Liver (tissue), 9 donors: ENCODE data around the gene CREBL2. TPM values are rescaled to one million over a fixed set of nuclear protein-coding genes. Genes with fewer than 3 reads are reported as not detected.

Source experiments
- DNase-seq: peaks from one replicate; pipeline ENCODE4 v3.0.0-alpha.2; 2017; ENCODE audit warnings: low spot score
- H3K27ac ChIP-seq, 2 donors: one replicate each; pipeline ENCODE4 v1.7.0; 2013; ENCODE audit warnings: inconsistent platforms in 2 of 2, low read length in 2 of 2, control low read depth in 1 of 2, low read depth in 1 of 2, mild to moderate bottlenecking in 1 of 2
- H3K27me3 ChIP-seq, 4 donors: one replicate each; pipeline versions ENCODE4 v1.6.1 to v1.7.0; 2013; ENCODE audit warnings: low read length in 3 of 4, inconsistent platforms in 1 of 4, mild to moderate bottlenecking in 1 of 4, moderate library complexity in 1 of 4; ENCODE audit not compliant: control insufficient read depth in 4 of 4, insufficient read depth in 4 of 4
- H3K36me3 ChIP-seq, 4 donors: one replicate each; pipeline versions ENCODE4 v1.6.1 to v1.7.0; 2013; ENCODE audit warnings: low read length in 3 of 4, mild to moderate bottlenecking in 3 of 4, low read depth in 1 of 4, moderate library complexity in 1 of 4; ENCODE audit not compliant: control insufficient read depth in 4 of 4, insufficient read depth in 3 of 4
- H3K4me1 ChIP-seq, 4 donors: one replicate each; pipeline versions ENCODE4 v1.6.1 to v1.7.0; 2013; ENCODE audit warnings: low read length in 3 of 4, mild to moderate bottlenecking in 3 of 4, moderate library complexity in 1 of 4; ENCODE audit not compliant: control insufficient read depth in 4 of 4, insufficient read depth in 4 of 4
- H3K4me3 ChIP-seq, 3 donors: one replicate each; pipeline versions ENCODE4 v1.6.1 to v1.7.0; 2013; ENCODE audit warnings: low read length in 3 of 3, control low read depth in 1 of 3, low read depth in 1 of 3, mild to moderate bottlenecking in 1 of 3
- H3K9ac ChIP-seq, 2 donors: one replicate each; pipeline ENCODE4 v1.7.0; 2013; ENCODE audit warnings: low read length in 2 of 2, mild to moderate bottlenecking in 2 of 2, moderate library complexity in 2 of 2, control low read depth in 1 of 2, low read depth in 1 of 2
- H3K9me3 ChIP-seq, 4 donors: one replicate each; pipeline versions ENCODE4 v1.6.1 to v1.7.0; 2013; ENCODE audit warnings: low read length in 3 of 4; ENCODE audit not compliant: control insufficient read depth in 4 of 4
- FOXA1 ChIP-seq: IDR thresholded peaks from 2 replicates; pipeline ENCODE4 v1.6.1; 2016; ENCODE audit warnings: antibody characterized with exemption
- GABPA ChIP-seq, 2 donors: IDR thresholded peaks in 1 of 2; conservative IDR thresholded peaks in 1 of 2; 2 replicates each; pipeline ENCODE4 v1.6.1; 2016; ENCODE audit warnings: antibody characterized with exemption in 2 of 2, mild to moderate bottlenecking in 1 of 2, moderate library complexity in 1 of 2
- HNF4A ChIP-seq, 2 donors: conservative IDR thresholded peaks; 2 replicates each; pipeline ENCODE4 v1.6.1; 2016; ENCODE audit warnings: antibody characterized with exemption in 2 of 2, mild to moderate bottlenecking in 2 of 2
- HNF4G ChIP-seq: IDR thresholded peaks from 2 replicates; pipeline ENCODE4 v1.6.1; 2016; ENCODE audit warnings: antibody characterized with exemption
- JUND ChIP-seq, 2 donors: IDR thresholded peaks; 2 replicates each; pipeline ENCODE4 v1.6.1; 2016; ENCODE audit warnings: antibody characterized with exemption in 2 of 2
- NR2F2 ChIP-seq: IDR thresholded peaks from 2 replicates; pipeline ENCODE4 v1.6.1; 2016; ENCODE audit warnings: antibody characterized with exemption
- SP1 ChIP-seq: IDR thresholded peaks from 2 replicates; pipeline ENCODE4 v1.6.1; 2018; ENCODE audit warnings: antibody characterized with exemption, mild to moderate bottlenecking
- TAF1 ChIP-seq: conservative IDR thresholded peaks from 2 replicates; pipeline ENCODE4 v1.6.1; 2016; ENCODE audit warnings: antibody characterized with exemption, mild to moderate bottlenecking
- ZBTB33 ChIP-seq: IDR thresholded peaks from 2 replicates; pipeline ENCODE4 v1.6.1; 2016; ENCODE audit warnings: antibody characterized with exemption
- WGBS: extraction: QIAGEN DNeasy Blood & Tissue Kit; methylation state at CpG from one replicate; pipeline ENCODE4 v1.1.7; 2013; 5-methylcytosine and 5-hydroxymethylcytosine counted together
- polyA plus RNA-seq, 2 donors: library from polyadenylated mRNA; stranded (reverse) in 1 of 2; unstranded in 1 of 2; fragments of 200-250 nt in 1 of 2; fragments of >200 nt in 1 of 2; fragmentation: Nextera tagmentation in 1 of 2; extraction: Ambion mirVana in 1 of 2; gene quantifications; one replicate each; pipeline versions ENCODE4 v1.2.1 to v1.2.3, GENCODE V29; 2013 to 2015
- total RNA-seq, 2 donors: library from RNA; depleted of rRNA; stranded (reverse); fragments of >200 nt; gene quantifications; one replicate each; pipeline ENCODE4 v1.2.3, GENCODE V29; 2014
- TF ChIP-seq, protein P1 (sequence below): fragments of 150-350 bp; IDR thresholded peaks from 2 replicates; pipeline ENCODE4 v1.5.1; 2017; ENCODE audit warnings: improper control_type of control experiment, low read depth, low read length; ENCODE audit not compliant: missing input control
- TF ChIP-seq, protein P2 (sequence below): IDR thresholded peaks from 2 replicates; pipeline ENCODE4 v1.6.1; 2016; ENCODE audit warnings: antibody characterized with exemption, mild to moderate bottlenecking
- donor health status: healthy.
- donor health status: healthy.
- donor health status: healthy.
- donor health status: healthy.
- donor health status: healthy.

Gene CREBL2
- total and polyA plus RNA-seq, 4 donors: 14.6 to 27.4 (median 19.0) TPM

GRCh38 chr12:12669020-12669419, 57.3 kb downstream of the CREBL2 start:
- no peaks in the 10 kb centered on the region for H3K4me1 ChIP-seq
- no peaks in the 10 kb centered on the region for H3K9me3 ChIP-seq
- H3K9ac ChIP-seq: no peak overlapping the region
- TF ChIP-seq FOXA1 (no peak), NR2F2 (no peak), TAF1 (no peak), SP1 (no peak)
- TF ChIP-seq, protein P1, sequence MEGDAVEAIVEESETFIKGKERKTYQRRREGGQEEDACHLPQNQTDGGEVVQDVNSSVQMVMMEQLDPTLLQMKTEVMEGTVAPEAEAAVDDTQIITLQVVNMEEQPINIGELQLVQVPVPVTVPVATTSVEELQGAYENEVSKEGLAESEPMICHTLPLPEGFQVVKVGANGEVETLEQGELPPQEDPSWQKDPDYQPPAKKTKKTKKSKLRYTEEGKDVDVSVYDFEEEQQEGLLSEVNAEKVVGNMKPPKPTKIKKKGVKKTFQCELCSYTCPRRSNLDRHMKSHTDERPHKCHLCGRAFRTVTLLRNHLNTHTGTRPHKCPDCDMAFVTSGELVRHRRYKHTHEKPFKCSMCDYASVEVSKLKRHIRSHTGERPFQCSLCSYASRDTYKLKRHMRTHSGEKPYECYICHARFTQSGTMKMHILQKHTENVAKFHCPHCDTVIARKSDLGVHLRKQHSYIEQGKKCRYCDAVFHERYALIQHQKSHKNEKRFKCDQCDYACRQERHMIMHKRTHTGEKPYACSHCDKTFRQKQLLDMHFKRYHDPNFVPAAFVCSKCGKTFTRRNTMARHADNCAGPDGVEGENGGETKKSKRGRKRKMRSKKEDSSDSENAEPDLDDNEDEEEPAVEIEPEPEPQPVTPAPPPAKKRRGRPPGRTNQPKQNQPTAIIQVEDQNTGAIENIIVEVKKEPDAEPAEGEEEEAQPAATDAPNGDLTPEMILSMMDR: no peak
- no peaks in the 10 kb centered on the region for H3K36me3 ChIP-seq
- 96% methylated on average over 2 of the region's 2 CpGs for WGBS
- H3K27me3 ChIP-seq: no peaks in the 10 kb centered on the region
- H3K4me3 ChIP-seq: no peak overlapping the region
- DNase-seq: no peak
- H3K27ac ChIP-seq: no peak overlapping the region

DNA sequence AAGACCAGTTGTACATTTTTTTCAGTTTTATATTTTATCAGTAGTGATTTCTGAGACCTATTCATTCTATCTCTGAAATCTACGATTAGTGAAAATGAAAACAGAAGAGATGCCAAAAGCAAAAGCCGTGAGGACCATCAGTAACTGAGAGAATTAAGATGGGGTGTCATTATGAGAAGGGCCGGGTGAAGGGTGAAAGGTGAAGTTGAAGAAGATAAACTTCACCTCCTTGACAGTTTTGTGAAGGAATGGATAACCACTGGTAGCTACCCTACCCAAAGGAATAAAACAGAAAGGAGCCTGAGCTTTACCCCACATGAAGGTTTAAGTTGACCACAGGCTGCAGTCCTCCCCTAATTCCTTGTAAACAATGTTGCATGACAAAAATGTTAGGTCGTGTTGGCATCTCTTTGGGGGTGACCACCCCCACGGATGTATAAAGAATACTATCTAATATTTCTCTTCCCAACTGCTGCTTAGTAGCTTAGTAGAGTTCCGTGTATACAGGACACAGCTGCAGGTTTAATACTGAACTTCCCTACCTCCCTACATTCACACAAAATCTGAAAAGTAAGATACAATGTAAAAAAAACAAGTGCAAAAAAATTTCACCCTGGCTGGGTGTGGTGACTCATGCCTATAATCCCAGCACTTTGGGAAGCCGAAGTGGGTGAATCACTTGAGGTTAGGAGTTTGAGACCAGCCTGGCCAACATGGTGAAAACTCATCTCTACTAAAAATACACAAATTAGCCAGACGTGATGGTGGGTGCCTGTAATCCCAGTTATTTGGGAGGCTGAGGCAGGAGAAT, 60.4 kb downstream of the CREBL2 start:
- 82% methylated on average over 8 of the region's 8 CpGs for WGBS
- TF ChIP-seq FOXA1: no peak
- no peak for TF ChIP-seq JUND (IDR thresholded peaks at IDR 0.05)
- TF ChIP-seq HNF4A (conservative IDR thresholded peaks at IDR 0.05): no peak
- TF ChIP-seq ZBTB33: no peak
- no peak for TF ChIP-seq HNF4G
- TF ChIP-seq GABPA (IDR thresholded peaks at IDR 0.05 in 1 of 2, conservative IDR thresholded peaks at IDR 0.05 in 1 of 2): no peak
- TF ChIP-seq, protein P2, sequence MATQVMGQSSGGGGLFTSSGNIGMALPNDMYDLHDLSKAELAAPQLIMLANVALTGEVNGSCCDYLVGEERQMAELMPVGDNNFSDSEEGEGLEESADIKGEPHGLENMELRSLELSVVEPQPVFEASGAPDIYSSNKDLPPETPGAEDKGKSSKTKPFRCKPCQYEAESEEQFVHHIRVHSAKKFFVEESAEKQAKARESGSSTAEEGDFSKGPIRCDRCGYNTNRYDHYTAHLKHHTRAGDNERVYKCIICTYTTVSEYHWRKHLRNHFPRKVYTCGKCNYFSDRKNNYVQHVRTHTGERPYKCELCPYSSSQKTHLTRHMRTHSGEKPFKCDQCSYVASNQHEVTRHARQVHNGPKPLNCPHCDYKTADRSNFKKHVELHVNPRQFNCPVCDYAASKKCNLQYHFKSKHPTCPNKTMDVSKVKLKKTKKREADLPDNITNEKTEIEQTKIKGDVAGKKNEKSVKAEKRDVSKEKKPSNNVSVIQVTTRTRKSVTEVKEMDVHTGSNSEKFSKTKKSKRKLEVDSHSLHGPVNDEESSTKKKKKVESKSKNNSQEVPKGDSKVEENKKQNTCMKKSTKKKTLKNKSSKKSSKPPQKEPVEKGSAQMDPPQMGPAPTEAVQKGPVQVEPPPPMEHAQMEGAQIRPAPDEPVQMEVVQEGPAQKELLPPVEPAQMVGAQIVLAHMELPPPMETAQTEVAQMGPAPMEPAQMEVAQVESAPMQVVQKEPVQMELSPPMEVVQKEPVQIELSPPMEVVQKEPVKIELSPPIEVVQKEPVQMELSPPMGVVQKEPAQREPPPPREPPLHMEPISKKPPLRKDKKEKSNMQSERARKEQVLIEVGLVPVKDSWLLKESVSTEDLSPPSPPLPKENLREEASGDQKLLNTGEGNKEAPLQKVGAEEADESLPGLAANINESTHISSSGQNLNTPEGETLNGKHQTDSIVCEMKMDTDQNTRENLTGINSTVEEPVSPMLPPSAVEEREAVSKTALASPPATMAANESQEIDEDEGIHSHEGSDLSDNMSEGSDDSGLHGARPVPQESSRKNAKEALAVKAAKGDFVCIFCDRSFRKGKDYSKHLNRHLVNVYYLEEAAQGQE: no peak
- H3K9me3 ChIP-seq: no peaks in the 10 kb centered on the region
- DNase-seq: no peak
- no peak overlapping the region for H3K27ac ChIP-seq
- no peaks in the 10 kb centered on the region for H3K4me1 ChIP-seq
- H3K4me3 ChIP-seq: no peak overlapping the region
- no peaks in the 10 kb centered on the region for H3K27me3 ChIP-seq
- no peak overlapping the region for H3K9ac ChIP-seq
- no peaks in the 10 kb centered on the region for H3K36me3 ChIP-seq
